Sigmoid colon (tissue), 4 donors: ENCODE data around the gene STOX2.

Source experiments
- POLR2A ChIP-seq, 2 donors: fragments of 450-650 bp; IDR thresholded peaks; one replicate each; pipeline ENCODE4 v1.6.1; 2016; ENCODE audit warnings: antibody characterized with exemption in 2 of 2, mild to moderate bottlenecking in 2 of 2, moderate library complexity in 2 of 2
- POLR2AphosphoS5 ChIP-seq, 4 donors: sonication (generic); formaldehyde crosslinking; IDR thresholded peaks; one replicate each; pipeline ENCODE4 v1.6.1; 2017; ENCODE audit warnings: antibody characterized with exemption in 4 of 4
- TF ChIP-seq, protein P1 (sequence below), 4 experiments: fragments of 450-650 bp in 3 of 4; fragments of 200-600 bp in 1 of 4; IDR thresholded peaks; one replicate each; pipeline ENCODE4 v1.5.1; 2016 to 2019; ENCODE audit warnings: antibody characterized with exemption in 4 of 4, mild to moderate bottlenecking in 3 of 4, moderate library complexity in 2 of 4

GRCh38 chr4:183870997-183871396 lies 34.1 kb upstream of the STOX2 start:
- TF ChIP-seq, protein P1, sequence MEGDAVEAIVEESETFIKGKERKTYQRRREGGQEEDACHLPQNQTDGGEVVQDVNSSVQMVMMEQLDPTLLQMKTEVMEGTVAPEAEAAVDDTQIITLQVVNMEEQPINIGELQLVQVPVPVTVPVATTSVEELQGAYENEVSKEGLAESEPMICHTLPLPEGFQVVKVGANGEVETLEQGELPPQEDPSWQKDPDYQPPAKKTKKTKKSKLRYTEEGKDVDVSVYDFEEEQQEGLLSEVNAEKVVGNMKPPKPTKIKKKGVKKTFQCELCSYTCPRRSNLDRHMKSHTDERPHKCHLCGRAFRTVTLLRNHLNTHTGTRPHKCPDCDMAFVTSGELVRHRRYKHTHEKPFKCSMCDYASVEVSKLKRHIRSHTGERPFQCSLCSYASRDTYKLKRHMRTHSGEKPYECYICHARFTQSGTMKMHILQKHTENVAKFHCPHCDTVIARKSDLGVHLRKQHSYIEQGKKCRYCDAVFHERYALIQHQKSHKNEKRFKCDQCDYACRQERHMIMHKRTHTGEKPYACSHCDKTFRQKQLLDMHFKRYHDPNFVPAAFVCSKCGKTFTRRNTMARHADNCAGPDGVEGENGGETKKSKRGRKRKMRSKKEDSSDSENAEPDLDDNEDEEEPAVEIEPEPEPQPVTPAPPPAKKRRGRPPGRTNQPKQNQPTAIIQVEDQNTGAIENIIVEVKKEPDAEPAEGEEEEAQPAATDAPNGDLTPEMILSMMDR (IDR thresholded peaks at IDR 0.05): no peak
- TF ChIP-seq POLR2A (IDR thresholded peaks at IDR 0.05): no peak
- TF ChIP-seq POLR2AphosphoS5 (IDR thresholded peaks at IDR 0.05): no peak
